Neural cell (in vitro differentiated cells): Measurements from ENCODE around the gene FBXW8.

ENCODE experiments used
- CTCF ChIP-seq: fragments of 450-650 bp; IDR thresholded peaks from 2 replicates; pipeline ENCODE4 v1.5.1; 2014; ENCODE audit warnings: antibody characterized with exemption, mild to moderate bottlenecking, moderate library complexity; ENCODE audit not compliant: poor library complexity, severe bottlenecking
- EZH2 ChIP-seq: fragments of 200-600, 300-800 bp; shearing (Covaris generic), sonication (generic); IDR thresholded peaks from 2 replicates; pipeline ENCODE4 v1.6.1; 2014; ENCODE audit warnings: antibody characterized with exemption, low read length, borderline replicate concordance, mild to moderate bottlenecking; ENCODE audit not compliant: insufficient read depth, poor library complexity, severe bottlenecking
- REST ChIP-seq: IDR thresholded peaks from 2 replicates; pipeline ENCODE4 v1.6.1; 2012; ENCODE audit warnings: borderline replicate concordance
- SMC3 ChIP-seq: fragments of 450-650 bp; conservative IDR thresholded peaks from 2 replicates; pipeline ENCODE4 v1.6.1; 2014; ENCODE audit warnings: antibody characterized with exemption, mild to moderate bottlenecking, moderate library complexity; ENCODE audit not compliant: poor library complexity
- TAF1 ChIP-seq: IDR thresholded peaks from 2 replicates; pipeline ENCODE4 v1.6.1; 2012; ENCODE audit warnings: low read depth

GRCh38 chr12:116927244-116927940 lies 16.6 kb downstream of the FBXW8 start:
- no peak for TF ChIP-seq REST
- no peak for TF ChIP-seq SMC3
- no peak for TF ChIP-seq CTCF
- TF ChIP-seq EZH2 = no peak
- no peak for TF ChIP-seq TAF1
